PC-9 (cell line): ENCODE results near the gene ARHGEF26.

ENCODE experiments used
- EZH2 ChIP-seq: fragments of 200-600 bp; sonication (generic); IDR thresholded peaks from 2 replicates; pipeline ENCODE4 v1.8.0; 2017; ENCODE audit warnings: antibody characterized with exemption, low read depth
- TF ChIP-seq, protein P1 (sequence below): fragments of 200-600 bp; sonication (generic); conservative IDR thresholded peaks from 2 replicates; pipeline ENCODE4 v1.6.1; 2017; ENCODE audit warnings: mixed run types, antibody characterized with exemption, mild to moderate bottlenecking, moderate library complexity

DNA sequence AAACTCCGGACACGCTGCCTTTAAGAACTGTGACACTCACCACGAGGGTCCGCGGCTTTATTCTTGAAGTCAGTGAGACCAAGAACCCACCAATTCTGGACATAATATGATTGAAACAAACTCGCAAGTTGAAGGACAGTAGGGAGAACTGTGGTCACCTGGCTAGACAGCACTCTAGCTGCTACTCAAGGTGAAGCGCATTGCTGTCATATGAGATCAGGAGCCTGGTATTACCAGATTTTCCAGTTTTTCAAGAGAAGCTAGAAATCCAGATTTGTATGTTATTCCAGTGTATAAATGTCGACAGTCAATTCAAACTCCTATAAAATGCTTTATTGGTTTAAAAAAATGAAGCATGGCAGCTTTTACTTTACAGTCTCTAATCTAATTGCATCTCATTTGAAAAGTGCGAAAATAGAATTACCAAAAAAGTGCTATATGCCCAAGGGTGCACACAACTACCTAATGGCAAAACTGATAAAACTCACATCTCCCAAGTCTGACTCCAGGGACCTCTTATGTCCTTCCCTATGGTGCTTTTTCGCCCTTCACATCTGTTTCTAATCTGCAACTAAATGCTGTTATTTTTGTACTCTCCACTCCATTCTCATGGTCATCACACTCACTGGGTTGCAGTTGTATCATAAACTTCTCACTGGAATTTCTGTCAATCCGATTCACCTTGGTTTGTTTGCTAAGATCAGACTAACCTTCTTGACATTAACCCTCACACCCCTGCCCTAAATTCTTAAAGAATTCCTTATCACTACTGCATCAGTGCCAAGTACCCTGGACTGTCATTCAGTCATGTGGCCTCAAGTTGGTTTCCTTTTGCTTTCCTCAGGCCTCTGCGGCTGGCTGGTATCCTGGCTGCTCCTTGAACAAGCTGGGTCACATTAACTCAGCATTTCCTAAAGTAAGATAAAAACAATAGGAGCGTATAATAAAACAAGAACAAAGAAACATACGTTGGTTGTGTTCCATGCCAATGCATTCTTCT is 31.5 kb upstream of the ARHGEF26 start:
- TF ChIP-seq, protein P1, sequence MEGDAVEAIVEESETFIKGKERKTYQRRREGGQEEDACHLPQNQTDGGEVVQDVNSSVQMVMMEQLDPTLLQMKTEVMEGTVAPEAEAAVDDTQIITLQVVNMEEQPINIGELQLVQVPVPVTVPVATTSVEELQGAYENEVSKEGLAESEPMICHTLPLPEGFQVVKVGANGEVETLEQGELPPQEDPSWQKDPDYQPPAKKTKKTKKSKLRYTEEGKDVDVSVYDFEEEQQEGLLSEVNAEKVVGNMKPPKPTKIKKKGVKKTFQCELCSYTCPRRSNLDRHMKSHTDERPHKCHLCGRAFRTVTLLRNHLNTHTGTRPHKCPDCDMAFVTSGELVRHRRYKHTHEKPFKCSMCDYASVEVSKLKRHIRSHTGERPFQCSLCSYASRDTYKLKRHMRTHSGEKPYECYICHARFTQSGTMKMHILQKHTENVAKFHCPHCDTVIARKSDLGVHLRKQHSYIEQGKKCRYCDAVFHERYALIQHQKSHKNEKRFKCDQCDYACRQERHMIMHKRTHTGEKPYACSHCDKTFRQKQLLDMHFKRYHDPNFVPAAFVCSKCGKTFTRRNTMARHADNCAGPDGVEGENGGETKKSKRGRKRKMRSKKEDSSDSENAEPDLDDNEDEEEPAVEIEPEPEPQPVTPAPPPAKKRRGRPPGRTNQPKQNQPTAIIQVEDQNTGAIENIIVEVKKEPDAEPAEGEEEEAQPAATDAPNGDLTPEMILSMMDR, result no peak
- TF ChIP-seq EZH2, result no peak
